Brain microvascular endothelial cell (primary cell): Measurements from ENCODE around the gene PRKX.
"Not testable (repeated sequence)": the region's sequence is repeated elsewhere in the genome, so short reads cannot be mapped to it uniquely, and the experiment has no call there.

Source experiments
- DNase-seq: peaks from one replicate; pipeline ENCODE4 v3.0.0-alpha.2; 2020
- H3K27ac ChIP-seq: fragments of 250-450 bp; sonication (Bioruptor Pico); 2 replicates; pipeline ENCODE4 v1.5.1; 2020; ENCODE audit warnings: mild to moderate bottlenecking, moderate library complexity
- H3K27me3 ChIP-seq: fragments of 250-450 bp; sonication (Bioruptor Pico); replicated peaks from 2 replicates; pipeline ENCODE4 v1.5.1; 2020; ENCODE audit warnings: mild to moderate bottlenecking
- H3K36me3 ChIP-seq: fragments of 250-450 bp; sonication (Bioruptor Pico); replicated peaks from 2 replicates; pipeline ENCODE4 v1.5.1; 2020; ENCODE audit warnings: mild to moderate bottlenecking
- H3K4me3 ChIP-seq: 2 replicates; pipeline ENCODE4 v1.5.1; 2011; ENCODE audit warnings: low read depth, mild to moderate bottlenecking, control low read depth, low read length, moderate library complexity
- CTCF ChIP-seq: IDR thresholded peaks from 2 replicates; pipeline ENCODE4 v1.5.1; 2011; ENCODE audit warnings: low read depth, mild to moderate bottlenecking, moderate library complexity, low read length, control low read depth, inconsistent platforms; ENCODE audit errors: missing control alignments
- in situ Hi-C: cut with HindIII; loops from 2 replicates; pipeline ENCODE4 v1.10.0; 2017; ENCODE audit warnings: low sequenced_read_pairs, low pct_ligation_motif_present

The PRKX gene

GRCh38 chrX:3697701-3698279 is 15.7 kb downstream of the PRKX start:
- Histone ChIP-seq H3K36me3 (no peaks in the 10 kb centered on the region), H3K27me3 (no peaks in the 10 kb centered on the region), H3K4me3 (no peak overlapping the region), H3K27ac (peak overlapping the region; percentile 79)
- no peak for TF ChIP-seq CTCF
- in situ Hi-C loops: no loop called here
- DNase-seq: peak; percentile 87

GRCh38 chrX:3697220-3697684 is 16.2 kb downstream of the PRKX start:
- no peak for TF ChIP-seq CTCF
- H3K27me3 ChIP-seq: no peaks in the 10 kb centered on the region
- in situ Hi-C loops: no loop called here
- DNase-seq: no peak
- H3K27ac ChIP-seq: peak overlapping the region; percentile 79
- no peaks in the 10 kb centered on the region for H3K36me3 ChIP-seq
- H3K4me3 ChIP-seq: no peak overlapping the region

- no peak overlapping the region for H3K4me3 ChIP-seq
- no peak for DNase-seq
- in situ Hi-C loops: no loop called here
- H3K27me3 ChIP-seq: no peaks in the 10 kb centered on the region
- H3K36me3 ChIP-seq: no peaks in the 10 kb centered on the region
- H3K27ac ChIP-seq: no peak overlapping the region
- TF ChIP-seq CTCF: no peak
These were observed 17.9 kb downstream of the PRKX start for GRCh38 chrX:3695536-3695935.

DNA sequence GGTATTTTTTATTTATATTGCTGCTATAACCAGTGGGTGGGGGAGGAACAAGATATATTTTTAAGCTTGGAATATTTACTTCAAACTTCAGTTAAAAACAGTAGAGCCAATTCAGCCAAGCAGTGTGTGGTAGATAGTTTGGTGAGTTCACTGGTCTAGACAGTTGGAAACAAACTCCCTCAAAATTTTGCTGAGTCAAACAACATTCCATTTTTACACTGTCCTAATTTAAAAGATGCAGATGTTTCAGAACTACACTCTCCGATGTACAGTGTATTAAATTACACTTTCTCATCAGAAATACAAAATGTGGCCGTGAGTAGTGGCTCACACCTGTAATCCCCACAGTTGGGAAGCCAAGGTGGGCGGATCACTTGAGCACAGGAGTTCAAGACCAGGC is 23.3 kb downstream of the PRKX start:
- in situ Hi-C loops: no loop called here
- no peaks in the 10 kb centered on the region for H3K27me3 ChIP-seq
- no peak for TF ChIP-seq CTCF
- no peak overlapping the region for H3K4me3 ChIP-seq
- DNase-seq: no peak
- no peak overlapping the region for H3K27ac ChIP-seq
- H3K36me3 ChIP-seq: no peaks in the 10 kb centered on the region

DNA sequence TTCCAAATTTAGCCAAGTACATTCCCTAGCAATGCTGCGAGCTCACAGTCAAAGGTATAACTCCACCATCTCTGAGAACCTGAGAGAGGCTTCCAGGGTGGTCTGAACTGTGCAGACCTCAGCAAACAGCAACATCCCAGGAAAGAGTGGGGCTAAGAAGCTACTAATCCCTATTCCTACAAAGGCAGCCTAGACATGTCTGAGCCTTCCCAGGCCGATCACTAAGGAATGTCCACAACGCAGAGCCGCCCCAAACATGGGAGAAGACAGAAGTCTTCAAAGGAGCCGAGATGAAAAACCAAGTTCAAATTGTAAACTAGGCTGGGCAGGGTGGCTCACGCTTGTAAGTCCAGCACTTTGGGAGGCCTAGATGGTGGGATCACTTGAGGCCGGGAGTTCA is 30.2 kb downstream of the PRKX start:
- H3K4me3 ChIP-seq, H3K36me3 ChIP-seq, in situ Hi-C loops, H3K27me3 ChIP-seq, H3K27ac ChIP-seq, DNase-seq: not testable (repeated sequence)

DNA sequence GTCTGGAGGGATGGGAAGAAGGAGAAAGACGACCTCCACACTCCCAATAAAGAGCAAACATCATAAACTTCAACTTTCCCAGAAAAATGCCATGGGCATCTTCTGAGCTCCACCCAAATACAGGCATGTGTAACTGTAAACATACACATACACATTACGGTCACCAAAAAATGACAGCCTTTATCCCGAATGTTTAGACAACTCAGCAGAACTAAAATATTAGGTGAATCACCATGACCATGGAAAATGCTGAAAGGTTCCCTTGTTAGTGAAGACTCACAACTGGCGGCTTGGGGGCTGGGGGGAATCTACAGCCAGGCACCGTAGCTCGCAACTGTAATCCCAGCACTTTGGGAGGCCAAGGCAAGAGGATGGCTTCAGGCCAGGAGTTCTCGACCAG is 33.0 kb downstream of the PRKX start:
- in situ Hi-C loops: no loop called here
- no peak for DNase-seq
- Histone ChIP-seq H3K27me3 (no peaks in the 10 kb centered on the region), H3K4me3 (no peak overlapping the region), H3K27ac (no peak overlapping the region), H3K36me3 (no peaks in the 10 kb centered on the region)
- TF ChIP-seq CTCF: no peak
